HUES6 (cell line): ENCODE results near the gene MITF.

Source experiments
- H3K27ac ChIP-seq: 2 replicates; pipeline ENCODE4 v1.7.0; 2013; ENCODE audit warnings: low read depth, mild to moderate bottlenecking, low read length, inconsistent platforms
- H3K27me3 ChIP-seq: 2 replicates; pipeline ENCODE4 v1.6.1; 2013; ENCODE audit warnings: low read length; ENCODE audit not compliant: control insufficient read depth, insufficient read depth
- H3K36me3 ChIP-seq: 2 replicates; pipeline ENCODE4 v1.6.1; 2013; ENCODE audit warnings: low read length; ENCODE audit not compliant: control insufficient read depth, insufficient read depth
- H3K4me1 ChIP-seq: 2 replicates; pipeline ENCODE4 v1.6.1; 2013; ENCODE audit warnings: low read length; ENCODE audit not compliant: control insufficient read depth, insufficient read depth
- H3K4me3 ChIP-seq: 2 replicates; pipeline ENCODE4 v1.5.1; 2013; ENCODE audit warnings: low read depth, low read length
- H3K9ac ChIP-seq: one replicate; pipeline ENCODE4 v1.6.1; 2013; ENCODE audit warnings: mild to moderate bottlenecking, low read length
- H3K9me3 ChIP-seq: 2 replicates; pipeline ENCODE4 v1.6.1; 2013; ENCODE audit warnings: low read depth, low read length; ENCODE audit not compliant: control insufficient read depth, insufficient read depth

The MITF gene

DNA sequence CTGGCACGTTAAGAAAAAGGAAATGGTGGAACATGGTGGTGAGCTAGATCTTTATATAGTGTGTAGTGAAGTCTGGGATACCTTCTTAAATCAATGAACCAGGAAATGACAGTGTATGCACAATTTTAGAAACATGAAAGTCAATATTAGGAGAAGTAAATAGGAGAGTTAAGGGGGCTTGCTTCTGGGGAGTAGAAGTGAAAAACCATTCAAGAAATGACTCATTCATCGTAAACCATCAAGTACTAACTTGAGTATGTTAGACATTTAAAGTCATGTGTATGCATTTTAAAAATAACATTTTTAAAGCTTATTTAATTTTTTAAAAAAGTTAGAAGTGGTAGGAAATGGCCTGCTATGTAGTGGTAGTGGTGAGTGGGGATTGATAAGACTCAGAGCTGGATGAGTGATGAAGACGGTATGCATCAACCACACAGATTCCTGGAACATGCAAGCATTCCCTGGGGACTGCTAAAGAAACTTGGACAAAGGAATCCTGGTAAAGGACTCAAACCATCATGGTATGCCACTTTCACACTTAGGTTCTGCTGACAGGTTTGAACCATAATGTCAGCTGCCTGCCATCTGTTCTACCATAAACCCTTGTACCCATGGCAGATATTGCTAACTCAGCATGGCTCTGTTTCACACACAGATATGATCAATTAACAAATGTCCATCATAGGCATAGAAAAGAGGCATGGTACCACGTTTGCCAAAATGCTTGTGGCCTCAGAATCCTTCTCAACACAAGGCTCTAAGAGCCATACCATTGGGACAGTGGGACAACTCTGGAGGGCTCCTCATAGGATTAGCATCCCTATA, 28.9 kb upstream of the MITF start:
- H3K4me3 ChIP-seq: no peak overlapping the region
- H3K4me1 ChIP-seq: no peaks in the 10 kb centered on the region
- H3K36me3 ChIP-seq: no peaks in the 10 kb centered on the region
- no peaks in the 10 kb centered on the region for H3K27me3 ChIP-seq
- H3K27ac ChIP-seq: no peak overlapping the region
- H3K9me3 ChIP-seq: no peaks in the 10 kb centered on the region
- H3K9ac ChIP-seq: no peak overlapping the region

DNA sequence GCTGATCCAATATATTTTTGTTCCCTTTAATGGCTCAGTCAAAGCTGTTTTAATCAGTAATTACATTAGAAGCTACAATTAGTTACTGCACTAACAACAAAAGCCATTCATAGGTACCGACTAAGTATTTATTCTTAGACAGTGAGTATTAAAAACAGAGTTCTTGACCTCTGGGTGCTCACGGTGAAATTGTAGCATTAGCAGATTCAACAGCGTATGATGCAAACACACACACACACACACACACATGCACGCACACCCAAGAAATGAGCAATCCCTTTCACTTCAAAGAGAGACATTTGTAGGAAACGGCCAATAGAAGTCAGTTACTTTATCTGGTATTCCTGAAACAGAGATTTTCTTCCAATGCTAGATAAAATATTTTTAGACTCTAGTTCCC, 27.0 kb upstream of the MITF start:
- no peak overlapping the region for H3K27ac ChIP-seq
- H3K36me3 ChIP-seq: no peaks in the 10 kb centered on the region
- no peaks in the 10 kb centered on the region for H3K27me3 ChIP-seq
- no peak overlapping the region for H3K4me3 ChIP-seq
- no peaks in the 10 kb centered on the region for H3K4me1 ChIP-seq
- no peaks in the 10 kb centered on the region for H3K9me3 ChIP-seq
- H3K9ac ChIP-seq: no peak overlapping the region

DNA sequence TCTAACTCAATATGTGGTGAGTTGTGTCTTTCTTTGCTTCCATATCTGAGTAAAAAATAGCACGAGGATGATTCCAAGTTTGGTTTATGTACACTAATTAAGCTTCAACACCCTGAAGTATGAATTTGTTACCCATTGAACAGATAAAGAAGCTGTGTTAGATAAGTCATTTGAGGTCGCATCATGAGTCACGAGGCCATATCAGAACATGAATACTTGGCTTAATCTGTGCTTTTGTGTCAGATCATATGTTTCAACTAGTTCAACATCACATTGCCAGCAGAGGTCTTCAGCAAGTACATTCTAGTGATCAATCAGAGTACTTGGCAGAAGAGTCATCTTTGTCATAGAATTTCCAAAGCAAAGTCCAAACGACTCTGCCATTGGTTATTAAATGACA, 26.3 kb upstream of the MITF start:
- H3K9me3 ChIP-seq: no peaks in the 10 kb centered on the region
- H3K4me3 ChIP-seq: no peak overlapping the region
- H3K27me3 ChIP-seq: no peaks in the 10 kb centered on the region
- H3K9ac ChIP-seq: no peak overlapping the region
- no peaks in the 10 kb centered on the region for H3K4me1 ChIP-seq
- H3K27ac ChIP-seq: no peak overlapping the region
- H3K36me3 ChIP-seq: no peaks in the 10 kb centered on the region

DNA sequence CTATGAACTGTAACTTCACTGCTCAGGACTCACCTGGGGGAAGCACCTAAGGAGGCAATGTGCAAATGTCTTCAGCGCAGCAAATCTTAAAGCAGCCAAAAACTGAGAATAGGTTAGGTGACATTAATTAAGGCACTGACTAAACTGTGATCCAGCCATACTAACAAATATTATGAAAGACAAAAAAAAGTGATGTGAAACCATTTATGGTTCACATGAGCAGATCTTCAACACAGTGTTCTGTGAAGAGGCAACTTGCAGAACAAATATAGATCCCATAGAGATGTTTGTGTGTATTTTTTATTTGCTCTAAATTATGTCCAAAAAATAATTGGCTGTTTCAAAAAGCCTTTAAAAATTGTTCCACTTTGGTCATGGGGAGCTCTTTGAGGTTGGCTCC, 24.1 kb upstream of the MITF start:
- H3K36me3 ChIP-seq: no peaks in the 10 kb centered on the region
- no peak overlapping the region for H3K9ac ChIP-seq
- peaks cover 17% of the 10 kb centered on the region for H3K4me1 ChIP-seq
- no peak overlapping the region for H3K4me3 ChIP-seq
- H3K27me3 ChIP-seq: peaks cover 3% of the 10 kb centered on the region; the same call in 1 of the 2 replicates
- no peak overlapping the region for H3K27ac ChIP-seq
- no peaks in the 10 kb centered on the region for H3K9me3 ChIP-seq

DNA sequence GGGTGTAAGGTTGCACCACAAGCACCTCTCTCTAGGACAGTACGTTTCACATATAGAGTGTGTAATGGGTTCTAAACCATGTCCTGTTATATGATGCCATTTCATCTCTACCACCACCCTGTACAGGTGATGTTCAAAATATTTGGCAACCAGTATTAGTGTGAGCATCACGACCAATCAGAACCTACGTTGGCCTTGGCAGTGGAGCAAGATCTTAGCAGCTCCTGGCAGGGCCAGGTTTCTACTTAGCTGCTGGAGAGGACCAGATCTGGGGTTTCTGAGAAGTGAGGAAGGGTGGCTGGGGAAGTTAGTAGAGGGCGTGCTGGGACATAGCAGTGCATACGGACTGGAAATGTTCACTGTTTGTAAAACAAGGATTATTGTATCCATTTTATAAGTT, 23.1 kb upstream of the MITF start:
- Histone ChIP-seq H3K4me3 (no peak overlapping the region), H3K27ac (no peak overlapping the region), H3K27me3 (peaks cover 10% of the 10 kb centered on the region; the same call in 1 of the 2 replicates), H3K4me1 (peaks cover 17% of the 10 kb centered on the region), H3K36me3 (no peaks in the 10 kb centered on the region), H3K9ac (no peak overlapping the region), H3K9me3 (no peaks in the 10 kb centered on the region)

DNA sequence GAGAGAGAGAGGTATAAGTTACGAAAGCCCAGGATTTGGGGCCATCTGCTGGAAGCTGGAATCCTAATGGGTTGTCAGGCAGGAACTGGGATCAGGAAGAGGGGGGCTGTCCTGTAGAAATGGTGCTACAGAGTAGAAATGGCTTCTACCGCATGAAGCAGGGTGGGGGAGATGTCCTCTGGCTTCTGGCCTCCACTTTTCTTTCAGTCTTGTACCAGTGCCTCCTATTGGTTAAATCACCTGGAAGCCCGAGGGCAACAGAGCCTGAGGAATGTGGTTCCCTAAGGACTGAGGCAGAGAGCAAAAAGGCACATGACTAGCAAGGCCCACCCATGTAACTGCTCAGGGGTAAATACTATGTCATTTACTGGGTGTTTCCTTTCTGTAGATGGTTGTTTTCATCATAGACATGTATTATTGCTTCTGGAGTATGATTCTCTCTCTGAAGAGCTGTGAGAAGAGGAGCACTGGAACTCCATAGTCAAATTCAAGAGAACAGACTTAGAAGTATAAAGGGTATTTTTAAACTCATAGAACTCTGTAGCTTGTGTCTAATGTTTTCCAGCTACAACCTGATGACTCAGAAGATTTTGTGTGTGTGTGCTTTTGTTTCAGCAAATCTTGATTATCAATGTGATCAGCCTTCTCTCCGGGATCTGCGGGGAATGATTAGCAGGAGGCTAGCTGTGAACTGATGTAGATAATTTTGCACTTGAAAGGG, 20.2 kb upstream of the MITF start:
- no peaks in the 10 kb centered on the region for H3K36me3 ChIP-seq
- peaks cover 17% of the 10 kb centered on the region for H3K4me1 ChIP-seq
- H3K9me3 ChIP-seq: no peaks in the 10 kb centered on the region
- H3K9ac ChIP-seq: no peak overlapping the region
- no peak overlapping the region for H3K4me3 ChIP-seq
- no peak overlapping the region for H3K27ac ChIP-seq
- peaks cover 10% of the 10 kb centered on the region; the same call in 1 of the 2 replicates for H3K27me3 ChIP-seq

DNA sequence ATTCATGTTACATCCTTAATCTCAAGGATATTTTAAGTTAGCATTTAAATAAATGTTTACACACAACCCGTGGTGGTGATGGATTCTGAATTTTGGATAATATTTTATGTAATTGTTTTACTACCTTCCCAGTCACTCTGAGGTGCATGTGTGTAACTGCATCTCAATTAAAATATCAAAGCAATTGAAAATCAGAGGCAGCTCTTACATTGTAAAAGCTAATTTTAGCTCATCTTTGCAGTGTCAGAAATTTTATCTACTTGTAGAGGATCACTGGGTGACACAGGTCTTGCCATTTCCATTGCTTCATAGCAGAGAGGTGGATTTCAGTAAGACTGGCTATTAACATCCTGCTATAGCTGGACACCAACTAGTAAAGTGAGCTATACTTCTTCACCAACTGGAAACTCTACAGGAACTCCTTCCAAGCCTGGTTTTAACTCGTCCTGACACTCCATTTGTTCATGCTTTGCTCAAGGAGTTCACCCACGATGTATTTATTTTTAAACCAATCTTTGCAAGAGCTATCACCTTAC, 19.6 kb upstream of the MITF start:
- no peaks in the 10 kb centered on the region for H3K36me3 ChIP-seq
- H3K9ac ChIP-seq: no peak overlapping the region
- H3K4me3 ChIP-seq: no peak overlapping the region
- peaks cover 10% of the 10 kb centered on the region; the same call in 1 of the 2 replicates for H3K27me3 ChIP-seq
- H3K27ac ChIP-seq: no peak overlapping the region
- H3K4me1 ChIP-seq: peaks cover 18% of the 10 kb centered on the region
- H3K9me3 ChIP-seq: no peaks in the 10 kb centered on the region

DNA sequence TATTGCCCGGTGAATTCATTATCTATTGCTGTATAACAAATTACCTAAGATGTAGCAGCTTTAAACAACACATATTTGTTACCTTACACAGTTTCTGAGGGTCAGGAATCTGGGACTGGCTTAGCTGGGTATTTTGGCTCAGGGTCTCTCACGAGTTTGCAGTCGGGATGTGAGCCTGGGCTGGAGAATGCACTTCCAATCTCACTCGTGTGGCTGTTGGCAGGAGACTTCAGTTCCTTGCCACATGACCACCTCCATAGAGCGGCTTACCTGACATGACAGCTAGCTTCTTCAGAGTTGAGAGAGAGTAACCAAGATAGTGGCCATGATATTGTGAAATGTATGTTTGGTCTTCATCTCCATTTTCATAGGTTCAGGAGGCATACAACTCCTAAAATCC, 18.4 kb upstream of the MITF start:
- H3K4me1 ChIP-seq: peaks cover 20% of the 10 kb centered on the region
- H3K9ac ChIP-seq: no peak overlapping the region
- H3K27me3 ChIP-seq: peaks cover 10% of the 10 kb centered on the region; the same call in 1 of the 2 replicates
- H3K36me3 ChIP-seq: no peaks in the 10 kb centered on the region
- no peaks in the 10 kb centered on the region for H3K9me3 ChIP-seq
- H3K27ac ChIP-seq: no peak overlapping the region
- H3K4me3 ChIP-seq: no peak overlapping the region

DNA sequence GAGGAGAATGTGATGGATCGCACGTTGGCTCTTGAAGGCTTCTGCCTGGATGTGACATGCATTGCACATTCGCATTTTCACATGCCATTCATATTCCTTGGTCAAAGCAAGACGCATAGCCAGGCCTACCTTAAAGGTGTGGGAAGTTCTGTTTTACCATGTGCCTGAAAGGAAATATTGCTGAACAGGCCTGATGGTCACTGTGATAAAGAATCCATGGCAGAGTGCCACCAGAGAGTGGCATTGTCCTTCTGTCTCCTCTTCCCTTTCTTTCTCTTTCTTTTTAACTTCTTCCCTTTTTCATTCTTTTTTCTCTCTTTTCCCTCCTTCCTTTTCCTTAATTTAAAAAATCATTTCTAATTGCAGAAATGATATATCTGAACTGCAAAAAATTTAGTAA, 15.9 kb upstream of the MITF start:
- no peaks in the 10 kb centered on the region for H3K9me3 ChIP-seq
- no peak overlapping the region for H3K4me3 ChIP-seq
- no peaks in the 10 kb centered on the region for H3K36me3 ChIP-seq
- H3K27ac ChIP-seq: no peak overlapping the region
- peaks cover 20% of the 10 kb centered on the region for H3K4me1 ChIP-seq
- peaks cover 10% of the 10 kb centered on the region; the same call in 1 of the 2 replicates for H3K27me3 ChIP-seq
- no peak overlapping the region for H3K9ac ChIP-seq

DNA sequence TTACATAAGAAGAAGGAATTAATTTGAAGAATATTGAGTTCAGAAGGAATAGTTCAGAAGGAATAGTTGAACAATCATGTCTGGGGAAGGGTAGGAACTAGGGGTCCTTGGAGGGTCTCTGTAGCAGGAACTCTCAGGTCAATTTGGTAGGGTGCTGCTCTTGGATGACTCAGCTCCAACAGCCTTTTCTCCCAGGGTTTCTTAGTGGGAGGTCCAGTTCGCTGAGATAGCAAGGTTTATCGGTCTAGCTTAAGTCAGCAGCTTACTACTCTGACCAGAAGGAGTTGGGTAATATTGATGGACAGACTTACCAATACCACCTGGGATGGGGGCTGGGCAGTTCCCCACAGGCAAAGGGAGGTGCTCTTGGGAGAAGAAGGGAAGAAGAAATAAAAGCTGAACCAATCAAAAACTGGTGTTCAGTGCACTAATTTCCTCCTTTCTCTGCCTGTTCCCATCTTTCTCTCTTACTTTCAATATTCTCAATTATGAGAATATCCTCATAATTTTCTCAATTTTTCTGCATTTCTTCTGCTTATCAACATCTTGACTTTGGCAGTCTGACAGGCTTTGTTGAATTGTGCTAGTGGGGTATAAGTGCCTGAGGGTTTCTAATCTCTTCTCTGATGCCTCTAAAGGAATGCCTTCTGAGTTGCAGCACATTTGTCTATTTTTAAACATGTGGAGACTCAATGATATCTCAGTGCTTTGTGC, 14.4 kb upstream of the MITF start:
- Histone ChIP-seq H3K27ac (no peak overlapping the region), H3K9ac (no peak overlapping the region), H3K9me3 (no peaks in the 10 kb centered on the region), H3K4me3 (no peak overlapping the region), H3K36me3 (no peaks in the 10 kb centered on the region), H3K4me1 (peaks cover 6% of the 10 kb centered on the region), H3K27me3 (peaks cover 10% of the 10 kb centered on the region; the same call in 1 of the 2 replicates)
